Adrenal gland (tissue), 12 donors: Measurements from ENCODE around the gene RFLNA. TPM values are rescaled to one million over a fixed set of nuclear protein-coding genes. Genes with fewer than 3 reads are reported as not detected.

Experiments used
- DNase-seq, 7 donors: peaks; one replicate each; pipeline ENCODE4 v3.0.0-alpha.2; 2019 to 2020
- H3K27ac ChIP-seq, 5 donors: fragments of 200-600 bp; sonication (generic) in 4 of 5; 1 replicate in 3 of 5; 2 replicates in 2 of 5; pipeline versions ENCODE4 v1.5.1 to v1.8.0; 2016 to 2020; ENCODE audit warnings: mild to moderate bottlenecking in 1 of 5
- H3K27me3 ChIP-seq: fragments of 200-600 bp; 2 replicates; pipeline ENCODE4 v1.8.0; 2021
- H3K36me3 ChIP-seq, 2 donors: fragments of 200-600 bp; replicated peaks in 1 of 2; 1 replicate in 1 of 2; 2 replicates in 1 of 2; pipeline versions ENCODE4 v1.5.1 to v1.8.0; 2018 to 2022
- H3K4me1 ChIP-seq, 2 donors: fragments of 200-600 bp; replicated peaks in 1 of 2; 1 replicate in 1 of 2; 2 replicates in 1 of 2; pipeline versions ENCODE4 v1.5.1 to v1.8.0; 2018 to 2021
- H3K4me3 ChIP-seq, 4 donors: fragments of 200-600 bp; sonication (generic) in 3 of 4; one replicate each; pipeline ENCODE4 v1.5.1; 2016 to 2018
- H3K9me3 ChIP-seq, 3 donors: fragments of 200-600 bp; sonication (generic) in 1 of 3; replicated peaks in 1 of 3; 1 replicate in 2 of 3; 2 replicates in 1 of 3; pipeline versions ENCODE4 v1.5.1 to v1.8.0; 2016 to 2021
- CTCF ChIP-seq, 6 experiments: fragments of 450-650 bp in 4 of 6; fragments of 200-600 bp in 2 of 6; sonication (generic) in 1 of 6; IDR thresholded peaks; 1 replicate in 5 of 6; 2 replicates in 1 of 6; pipeline versions ENCODE4 v1.5.1 to v1.8.0; 2016 to 2021; ENCODE audit warnings: antibody characterized with exemption in 6 of 6, mild to moderate bottlenecking in 2 of 6, moderate library complexity in 1 of 6
- POLR2A ChIP-seq, 2 donors: fragments of 450-650 bp; IDR thresholded peaks; one replicate each; pipeline ENCODE4 v1.6.1; 2017; ENCODE audit warnings: antibody characterized with exemption in 2 of 2, mild to moderate bottlenecking in 2 of 2, moderate library complexity in 1 of 2
- WGBS, 4 donors: extraction: QIAGEN DNeasy Blood & Tissue Kit in 2 of 4; methylation state at CpG; one replicate each; pipeline versions ENCODE4 v1.1.5 to v1.1.7; 2013 to 2017; 5-methylcytosine and 5-hydroxymethylcytosine counted together
- intact Hi-C, 2 donors: fragments of 100-400 bp; cut with DNase I; formaldehyde crosslinking; loops; one replicate each; pipeline versions ENCODE4 v1.14.1 to v1.15.0; 2022 to 2023
- polyA plus RNA-seq, 3 donors: library from polyadenylated mRNA; stranded (reverse); fragments of 200-250 nt in 2 of 3; fragments of 350-450 nt in 1 of 3; fragmentation: Illumina TruSeq in 1 of 3; extraction: RNeasy Lipid Tissue Mini Kit (QIAGEN cat#74804) in 1 of 3; gene quantifications; one replicate each; pipeline ENCODE4 v1.2.3, GENCODE V29; 2013 to 2014
- total RNA-seq, 9 donors: library from RNA; depleted of rRNA in 4 of 9; stranded (reverse); fragments of >200 nt in 4 of 9; fragments of 120-200 nt in 1 of 9; fragmentation: NEBNext Ultra II Directional in 1 of 9; extraction: Animal tissue kit (Norgen Biotek cat#: 25700) in 1 of 9; gene quantifications; one replicate each; pipeline versions ENCODE4 v1.1.0 to v1.2.4, GENCODE V29; 2013 to 2023
- donor health status: healthy with polysubstance abuse.
- donor health status: Bipolar disorder and iron deficiency.
- donor health status: DM: yes; HTN: yes; CAD: no.
- donor health status: DM: no; HTN: no; CAD: no.
- donor health status: DM: no; HTN: no; CAD: no.
- donor health status: DM: yes; HTN: yes; CAD: no.

Gene RFLNA
- total and polyA plus RNA-seq, 12 donors = 0.38 to 3.9 (median 1.4) TPM; not detected in 1

- TF ChIP-seq CTCF (IDR thresholded peaks at IDR 0.05) (no peak), POLR2A (IDR thresholded peaks at IDR 0.05) (no peak)
- H3K4me3 ChIP-seq = no peak overlapping the region
- H3K27ac ChIP-seq = no peak overlapping the region
- DNase-seq = no peak
- intact Hi-C loops = no loop called here
- H3K9me3 ChIP-seq = no peaks in the 10 kb centered on the region
- no peaks in the 10 kb centered on the region for H3K27me3 ChIP-seq
- no peaks in the 10 kb centered on the region for H3K4me1 ChIP-seq
- WGBS, 4 donors = 83 to 90% (median 84%) methylated on average over 6 to 20 of the region's 20 CpGs
- peaks cover 0 to 92% of the 10 kb centered on the region in 2 donors for H3K36me3 ChIP-seq
Measured at GRCh38 chr12:124333724-124334123, 38.8 kb downstream of the RFLNA start.

- intact Hi-C loops = no loop called here
- TF ChIP-seq CTCF (IDR thresholded peaks at IDR 0.05) (no peak), POLR2A (IDR thresholded peaks at IDR 0.05) (no peak)
- Histone ChIP-seq H3K4me3 (no peak overlapping the region), H3K4me1 (no peaks in the 10 kb centered on the region), H3K9me3 (no peaks in the 10 kb centered on the region), H3K36me3 (peaks cover 0 to 87% of the 10 kb centered on the region in 2 donors), H3K27me3 (no peaks in the 10 kb centered on the region), H3K27ac (no peak overlapping the region)
- DNase-seq = no peak
- WGBS, 4 donors = 83 to 89% (median 85%) methylated on average over 15 to 16 of the region's 16 CpGs
Measured at GRCh38 chr12:124334266-124334665, 39.4 kb downstream of the RFLNA start.

GRCh38 chr12:124334976-124335375 is 40.1 kb downstream of the RFLNA start:
- no peaks in the 10 kb centered on the region for H3K4me1 ChIP-seq
- DNase-seq = no peak
- H3K27ac ChIP-seq = no peak overlapping the region
- H3K9me3 ChIP-seq = no peaks in the 10 kb centered on the region
- WGBS, 4 donors = 75 to 86% (median 85%) methylated on average over 2 to 14 of the region's 14 CpGs
- H3K4me3 ChIP-seq = no peak overlapping the region
- no peaks in the 10 kb centered on the region for H3K27me3 ChIP-seq
- intact Hi-C loops = no loop called here
- TF ChIP-seq POLR2A (IDR thresholded peaks at IDR 0.05) (no peak), CTCF (IDR thresholded peaks at IDR 0.05) (no peak)
- H3K36me3 ChIP-seq = peaks cover 0 to 83% of the 10 kb centered on the region in 2 donors

- TF ChIP-seq POLR2A (IDR thresholded peaks at IDR 0.05) (no peak), CTCF (IDR thresholded peaks at IDR 0.05) (no peak)
- no peak for DNase-seq
- no peak overlapping the region for H3K4me3 ChIP-seq
- no peaks in the 10 kb centered on the region for H3K27me3 ChIP-seq
- intact Hi-C loops = no loop called here
- 86 to 89% (median 86%) methylated on average over 19 to 21 of the region's 21 CpGs for WGBS, 4 donors
- H3K9me3 ChIP-seq = no peaks in the 10 kb centered on the region
- no peaks in the 10 kb centered on the region for H3K4me1 ChIP-seq
- H3K27ac ChIP-seq = no peak overlapping the region
- H3K36me3 ChIP-seq = peaks cover 0 to 83% of the 10 kb centered on the region in 2 donors
Measured at GRCh38 chr12:124335426-124336183, 40.7 kb downstream of the RFLNA start.
